GM19239 (cell line): ENCODE data around the gene RYR1.
"Not testable (repeated sequence)": the region's sequence is repeated elsewhere in the genome, so short reads cannot be mapped to it uniquely, and the experiment has no call there.

ENCODE experiments used
- DNase-seq: peaks from one replicate; pipeline ENCODE4 v3.0.0; 2011; ENCODE audit warnings: low spot score; ENCODE audit not compliant: insufficient read length
- FAIRE-seq: peaks from 2 replicates; lab custom pipeline; 2011; peaks lifted over from hg19 to GRCh38; lab: Jason Lieb, UNC

Gene RYR1

DNA sequence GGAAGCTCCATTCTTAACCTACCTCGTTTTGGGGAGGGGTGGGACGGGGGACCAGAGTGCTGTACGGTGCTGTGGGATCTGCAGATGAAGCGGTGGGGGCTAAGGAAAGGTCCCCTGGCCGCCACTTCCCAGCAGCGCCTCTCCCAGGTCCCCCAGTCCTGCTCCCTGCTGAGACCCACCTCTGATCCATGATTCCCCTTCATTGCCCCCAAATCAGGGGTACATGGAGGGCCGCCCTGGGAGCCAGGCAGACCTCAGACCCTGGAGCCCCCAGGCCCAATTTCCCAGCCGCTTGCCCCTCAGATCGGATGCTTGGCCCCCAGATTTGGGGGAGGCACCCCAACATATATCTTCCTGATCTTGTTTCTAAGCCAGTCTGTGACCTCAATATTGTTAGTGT, 34.4 kb upstream of the RYR1 start:
- no peak for FAIRE-seq
- DNase-seq, result no peak

DNA sequence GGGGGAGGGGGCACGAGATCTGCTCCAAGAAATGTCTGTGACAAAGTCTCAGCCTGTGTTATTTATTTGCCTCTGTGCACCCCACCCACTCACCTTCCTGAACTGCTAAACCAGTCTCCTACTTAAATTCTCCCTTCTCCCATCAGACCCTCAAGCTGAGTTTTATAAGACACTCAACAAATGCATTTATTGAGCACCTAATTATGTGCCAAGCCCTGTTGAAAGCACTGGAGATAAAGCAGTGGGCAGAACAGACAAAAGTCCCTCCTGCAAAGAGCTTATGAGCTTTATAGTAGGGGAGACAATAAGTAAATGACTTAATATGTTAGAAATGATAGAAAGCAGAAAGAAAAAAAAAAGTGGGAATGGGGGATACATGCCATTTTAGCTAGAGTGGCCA, 34.0 kb upstream of the RYR1 start:
- DNase-seq (no peak), FAIRE-seq (no peak)

DNA sequence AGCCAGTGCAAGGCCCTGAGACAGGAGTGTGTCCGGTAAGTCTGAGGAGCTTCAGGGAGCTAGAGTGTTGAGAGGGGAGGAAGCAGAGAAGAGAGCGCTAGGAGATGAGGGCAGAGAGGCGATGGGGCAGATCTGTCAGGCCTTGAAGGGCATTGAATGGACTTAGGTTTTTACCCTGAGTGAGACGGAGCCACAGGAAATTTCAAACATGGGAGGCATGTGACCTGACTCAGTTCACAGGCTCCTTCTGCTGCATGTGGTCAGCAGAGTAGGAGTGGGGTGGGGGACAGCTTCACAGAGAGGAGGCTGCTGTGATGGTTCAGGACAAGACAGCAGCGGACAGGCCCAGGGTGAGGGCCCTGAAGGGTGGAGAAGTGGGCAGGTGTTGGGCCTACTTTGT, 33.1 kb upstream of the RYR1 start:
- FAIRE-seq, result no peak

DNA sequence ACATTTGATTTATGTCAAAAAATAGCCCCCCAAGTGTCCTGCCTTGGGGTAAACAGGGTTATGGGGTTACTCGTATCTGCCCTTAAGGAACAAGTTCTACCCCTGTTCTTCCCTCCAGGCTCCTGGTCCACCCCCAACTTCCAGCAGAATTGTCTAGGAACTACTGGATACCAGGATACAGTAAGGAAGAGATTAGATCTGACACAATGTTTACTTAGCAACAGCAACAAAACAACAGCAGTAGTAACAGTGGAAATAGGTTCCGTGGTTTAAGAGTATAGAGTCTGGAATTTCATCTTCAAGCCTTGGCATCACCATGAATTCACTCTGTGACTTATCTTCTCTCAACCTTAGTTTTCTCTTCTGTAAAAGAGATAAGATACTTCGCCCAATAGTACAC, 32.3 kb upstream of the RYR1 start:
- FAIRE-seq (no peak), DNase-seq (no peak)

More for the DNA sequence above, 33.1 kb upstream of the RYR1 start:
- no peak for DNase-seq

DNA sequence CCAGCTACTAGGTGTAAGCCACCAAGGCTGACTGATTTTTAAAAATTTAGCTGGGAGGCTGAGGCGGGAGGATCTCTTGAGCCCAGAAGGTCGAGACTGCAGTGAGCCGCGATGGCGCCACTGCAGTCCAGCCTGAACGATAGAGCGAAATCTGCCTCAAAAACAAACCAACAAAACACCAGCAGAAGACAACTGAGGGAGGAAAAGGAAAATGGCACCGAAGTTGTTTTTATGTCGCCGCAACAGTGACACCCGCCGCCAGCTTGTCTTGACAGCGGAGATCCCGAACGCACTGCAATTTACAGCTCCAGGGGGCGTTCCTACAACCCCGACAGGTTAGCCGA, 30.9 kb upstream of the RYR1 start:
- DNase-seq (no peak), FAIRE-seq (peak; percentile 98)

DNA sequence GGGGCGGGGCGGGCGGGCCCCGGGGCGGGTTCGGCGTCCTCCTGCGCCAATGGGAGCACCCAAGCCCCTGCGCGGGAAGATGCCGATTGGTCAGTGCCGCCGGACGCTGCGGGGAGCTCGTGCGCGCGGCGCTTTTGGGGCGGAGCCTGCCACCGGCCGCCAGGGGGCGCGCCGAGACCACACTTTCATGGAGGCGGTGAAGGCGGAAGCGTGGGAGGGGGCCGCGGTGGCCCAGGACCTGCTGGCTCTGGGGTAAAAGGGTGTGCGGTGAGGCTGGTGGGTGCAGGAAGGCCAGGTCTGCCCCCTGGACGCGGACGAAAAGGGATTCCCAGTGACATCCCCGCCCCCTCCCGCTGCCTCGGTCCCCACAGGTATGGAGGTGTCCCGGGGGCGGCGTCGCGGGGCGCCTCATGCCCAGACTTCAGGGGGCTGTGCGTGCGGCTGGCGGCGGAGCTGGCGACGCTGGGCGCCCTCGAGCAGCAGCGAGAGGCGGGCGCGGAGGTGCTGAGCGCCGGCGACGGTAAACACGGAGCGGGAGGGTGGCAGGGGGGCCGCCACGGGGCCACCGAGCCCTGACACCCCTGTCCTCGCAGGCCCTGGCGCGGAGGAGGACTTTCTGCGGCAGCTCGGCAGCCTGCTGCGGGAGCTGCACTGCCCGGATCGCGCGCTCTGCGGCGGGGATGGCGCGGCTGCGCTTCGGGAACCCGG, 30.4 kb upstream of the RYR1 start, which contains the start of gene FAM98C:
Gene FAM98C, plus strand, starts transcription at position 127 of the 708 bp plus-strand sequence. Its CDS starts 61 bp downstream, at position 188.
- FAIRE-seq, result no peak
- peak; percentile 100 for DNase-seq

DNA sequence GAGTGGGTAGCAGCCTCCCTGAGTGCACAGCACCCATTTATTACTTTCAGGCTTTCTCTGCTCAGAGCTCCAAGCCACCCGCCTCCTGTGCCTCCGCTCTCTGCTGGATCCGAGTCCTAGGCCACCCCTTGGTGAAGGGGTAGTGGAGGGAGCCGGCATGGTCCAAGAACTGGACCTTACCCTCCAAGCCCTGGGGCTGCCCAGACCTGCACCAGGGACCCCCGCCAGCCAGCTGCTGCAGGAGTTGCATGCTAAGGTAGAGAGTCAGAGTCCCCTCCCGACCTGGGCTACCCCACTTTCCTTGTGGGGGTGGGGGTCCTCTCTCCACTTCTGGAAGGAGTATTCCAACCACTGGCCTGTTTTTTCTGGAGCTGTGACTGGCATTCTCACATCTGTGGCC, 28.6 kb upstream of the RYR1 start:
- DNase-seq (no peak), FAIRE-seq (no peak)

DNA sequence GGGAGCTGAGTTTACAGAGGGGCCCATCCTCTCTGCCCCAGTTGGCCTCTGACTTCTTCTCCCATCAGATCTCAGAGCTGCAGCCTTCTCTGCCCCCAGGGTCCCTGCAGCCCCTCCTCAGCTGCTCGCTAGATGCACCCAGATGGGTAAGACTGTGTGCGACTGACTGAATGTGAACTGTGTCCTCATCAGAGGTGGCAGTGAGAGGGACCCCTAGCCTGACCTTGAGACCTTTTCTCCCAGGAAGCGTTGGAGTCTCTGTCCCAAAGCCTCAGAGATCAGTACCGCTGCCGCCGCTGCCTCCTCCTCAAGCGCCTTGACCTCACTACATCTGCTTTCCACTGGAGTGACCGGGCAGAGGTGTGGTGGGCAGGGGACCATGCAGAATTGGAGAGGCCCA, 28.2 kb upstream of the RYR1 start:
- FAIRE-seq (no peak), DNase-seq (no peak)

DNA sequence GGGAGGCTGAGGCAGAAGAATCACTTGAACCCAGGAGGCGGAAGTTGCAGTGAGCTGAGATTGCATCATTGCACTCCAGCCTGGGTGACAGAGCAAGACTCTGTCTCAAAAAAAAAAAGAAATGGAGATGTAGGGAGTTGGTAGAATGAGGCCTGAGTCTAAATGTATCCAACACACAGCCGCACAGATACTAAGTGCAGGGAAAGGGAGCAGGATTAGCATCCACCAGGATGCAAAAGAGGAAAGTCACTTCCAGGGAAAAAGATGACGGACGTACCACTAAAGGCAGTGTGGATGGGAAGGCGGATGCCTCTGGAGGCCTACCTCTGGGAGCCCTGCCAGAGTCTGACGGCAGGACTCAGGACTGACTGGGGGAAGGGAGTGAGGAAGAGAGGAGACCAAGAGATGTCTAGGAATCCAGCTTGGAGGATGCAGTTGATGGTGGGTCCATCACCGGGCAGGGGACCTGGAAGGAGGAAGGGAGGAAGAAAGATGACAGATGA, 23.8 kb upstream of the RYR1 start:
- no peak for FAIRE-seq
- no peak for DNase-seq

DNA sequence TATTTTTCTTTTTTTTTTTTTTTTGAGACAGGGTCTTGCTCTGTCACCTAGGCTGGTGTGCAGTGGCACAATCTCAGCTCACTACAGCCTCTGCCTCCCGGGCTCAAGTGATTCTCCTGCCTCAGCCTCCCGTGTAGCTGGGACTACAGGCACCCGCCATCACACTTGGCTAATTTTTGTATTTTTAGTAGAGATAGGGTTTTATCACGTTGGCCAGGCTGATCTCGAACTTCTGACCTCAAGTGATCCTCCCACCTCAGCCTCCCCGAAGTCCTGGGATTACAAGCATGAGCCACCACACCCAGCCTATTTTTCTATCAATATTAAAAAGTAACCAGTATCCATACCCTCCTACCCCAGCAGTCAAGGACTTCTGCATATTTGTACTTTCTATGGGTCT, 23.1 kb upstream of the RYR1 start:
- FAIRE-seq, result not testable (repeated sequence)

DNA sequence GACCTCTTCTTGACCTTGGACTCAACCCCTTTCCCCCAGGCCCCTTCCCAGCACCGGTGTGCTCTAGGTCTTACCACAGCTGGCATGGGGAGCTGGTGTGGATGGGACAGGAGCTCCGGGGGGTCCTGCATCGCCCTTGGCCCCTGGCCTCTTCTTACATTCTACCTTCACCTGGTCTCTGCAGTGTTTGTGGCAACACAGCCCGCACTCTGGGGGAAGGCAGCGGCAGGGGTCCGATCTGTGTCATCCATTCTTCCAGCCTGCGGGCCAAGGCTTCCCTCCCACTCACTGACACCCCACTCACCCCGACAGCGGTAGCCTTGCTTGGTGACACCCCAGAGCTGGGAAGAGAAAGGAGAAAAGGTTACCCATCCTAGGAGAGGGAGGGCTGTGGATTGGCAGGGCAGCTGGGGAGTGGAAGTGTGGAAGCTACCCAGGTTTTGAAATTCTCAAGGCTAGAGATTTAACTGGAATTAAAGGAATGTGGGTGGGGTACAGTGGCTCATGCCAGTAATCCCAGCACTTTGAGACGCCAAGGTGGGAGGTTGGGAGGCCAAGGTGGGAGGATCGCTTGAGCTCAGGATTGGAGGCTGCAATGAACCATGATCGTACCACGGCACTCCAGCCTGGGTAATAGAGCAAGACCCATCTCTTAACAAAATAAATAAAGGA, 22.3 kb upstream of the RYR1 start:
- FAIRE-seq (no peak), DNase-seq (no peak)

More for the DNA sequence above, 23.1 kb upstream of the RYR1 start:
- DNase-seq, result not testable (repeated sequence)

DNA sequence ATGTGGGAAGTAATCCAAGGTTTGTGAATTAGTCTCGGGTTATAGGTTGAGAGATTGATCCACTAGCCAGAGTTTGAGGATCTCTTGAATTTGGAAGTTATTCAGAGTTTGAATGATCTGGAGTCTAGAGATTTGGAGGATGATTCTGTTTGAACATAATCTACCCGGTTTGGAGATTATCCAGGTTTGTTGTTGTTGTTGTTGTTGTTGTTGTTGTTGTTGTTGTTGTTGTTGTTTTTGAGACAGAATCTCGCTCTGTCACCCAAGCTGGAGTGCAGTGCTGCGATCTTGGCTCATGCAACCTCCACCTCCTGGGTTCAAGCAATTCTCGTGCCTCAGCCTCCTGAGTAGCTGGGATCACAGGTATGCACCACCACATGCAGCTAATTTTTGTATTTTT, 21.6 kb upstream of the RYR1 start:
- DNase-seq, FAIRE-seq: not testable (repeated sequence)

DNA sequence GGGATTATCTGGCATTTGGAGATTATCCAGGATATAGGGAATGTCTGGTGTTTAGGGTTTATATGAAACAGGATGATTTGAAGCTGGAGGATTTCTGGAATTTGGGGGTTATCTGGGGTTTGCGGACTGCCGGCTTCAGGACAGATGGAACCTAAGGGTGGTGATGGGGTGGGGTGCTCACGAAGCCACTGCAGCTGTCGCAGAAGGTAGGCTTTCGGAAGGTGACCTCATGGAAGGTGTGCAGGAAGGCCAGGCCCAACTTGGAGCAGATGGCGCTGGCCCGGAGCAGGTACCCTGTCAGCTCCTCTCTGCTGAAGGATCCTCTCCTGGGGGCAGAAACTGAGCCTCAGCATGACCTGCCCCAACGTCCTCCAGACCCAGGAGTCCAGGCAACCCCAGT, 21.0 kb upstream of the RYR1 start:
- no peak for FAIRE-seq
- no peak for DNase-seq

DNA sequence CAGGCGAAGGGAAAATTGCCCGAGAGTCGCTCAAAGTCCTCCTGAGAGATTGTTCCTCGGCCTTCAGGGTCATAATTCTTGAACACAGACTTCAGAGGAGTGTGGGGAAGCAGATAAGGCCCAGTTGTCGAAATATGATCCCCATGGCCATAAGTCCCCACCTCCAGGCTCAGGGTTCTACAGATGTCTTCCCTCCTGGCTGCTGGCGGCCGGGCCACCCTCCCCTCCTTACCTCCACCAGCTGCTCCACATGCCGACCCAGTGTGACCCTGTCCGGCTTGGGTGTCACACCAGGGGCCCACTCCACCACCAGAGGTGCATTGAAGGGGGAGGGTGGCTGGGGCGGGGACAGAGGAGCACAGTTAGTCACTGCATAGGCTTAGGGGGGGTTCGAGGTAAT, 20.5 kb upstream of the RYR1 start:
- FAIRE-seq, result no peak
- DNase-seq, result no peak

DNA sequence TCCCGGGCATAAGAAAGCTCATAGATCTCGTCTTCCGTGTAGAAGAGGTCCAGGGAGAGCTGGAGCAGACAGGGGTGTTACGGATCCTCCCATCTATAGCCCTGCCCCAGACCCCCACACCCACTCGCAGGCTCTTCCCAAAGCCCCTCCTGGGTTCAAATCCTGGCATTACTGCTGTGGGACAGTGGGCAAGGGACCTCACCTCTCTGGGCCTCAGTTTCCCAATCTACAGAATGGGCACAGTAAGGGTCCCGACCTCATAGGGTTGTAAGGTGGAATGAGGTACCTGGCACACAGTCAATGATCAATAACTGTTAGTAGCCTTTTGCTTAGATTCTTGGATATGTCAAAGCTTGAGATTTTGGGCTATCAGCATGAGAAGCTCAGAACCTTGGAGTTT, 20.1 kb upstream of the RYR1 start:
- no peak for DNase-seq
- FAIRE-seq, result no peak

DNA sequence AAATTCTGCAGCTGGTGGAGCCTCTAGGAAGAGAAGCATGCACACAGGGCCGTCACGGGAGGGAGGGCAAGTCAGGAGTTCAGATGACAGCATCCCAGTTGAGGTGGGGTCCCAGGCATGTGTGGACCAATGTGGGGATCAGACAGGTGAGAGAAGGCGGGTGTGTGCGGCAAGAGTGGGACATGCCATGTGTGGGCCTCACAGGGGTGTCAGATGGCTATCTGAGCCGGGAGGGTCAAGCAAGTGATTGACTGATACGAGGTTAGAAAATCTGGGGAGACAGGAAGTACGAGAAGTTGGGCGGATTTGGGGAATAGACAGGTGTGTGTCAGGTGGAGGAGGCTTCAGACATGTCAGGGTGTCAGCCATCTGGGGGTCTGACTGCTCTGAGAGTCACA, 16.3 kb upstream of the RYR1 start:
- DNase-seq (no peak), FAIRE-seq (no peak)

DNA sequence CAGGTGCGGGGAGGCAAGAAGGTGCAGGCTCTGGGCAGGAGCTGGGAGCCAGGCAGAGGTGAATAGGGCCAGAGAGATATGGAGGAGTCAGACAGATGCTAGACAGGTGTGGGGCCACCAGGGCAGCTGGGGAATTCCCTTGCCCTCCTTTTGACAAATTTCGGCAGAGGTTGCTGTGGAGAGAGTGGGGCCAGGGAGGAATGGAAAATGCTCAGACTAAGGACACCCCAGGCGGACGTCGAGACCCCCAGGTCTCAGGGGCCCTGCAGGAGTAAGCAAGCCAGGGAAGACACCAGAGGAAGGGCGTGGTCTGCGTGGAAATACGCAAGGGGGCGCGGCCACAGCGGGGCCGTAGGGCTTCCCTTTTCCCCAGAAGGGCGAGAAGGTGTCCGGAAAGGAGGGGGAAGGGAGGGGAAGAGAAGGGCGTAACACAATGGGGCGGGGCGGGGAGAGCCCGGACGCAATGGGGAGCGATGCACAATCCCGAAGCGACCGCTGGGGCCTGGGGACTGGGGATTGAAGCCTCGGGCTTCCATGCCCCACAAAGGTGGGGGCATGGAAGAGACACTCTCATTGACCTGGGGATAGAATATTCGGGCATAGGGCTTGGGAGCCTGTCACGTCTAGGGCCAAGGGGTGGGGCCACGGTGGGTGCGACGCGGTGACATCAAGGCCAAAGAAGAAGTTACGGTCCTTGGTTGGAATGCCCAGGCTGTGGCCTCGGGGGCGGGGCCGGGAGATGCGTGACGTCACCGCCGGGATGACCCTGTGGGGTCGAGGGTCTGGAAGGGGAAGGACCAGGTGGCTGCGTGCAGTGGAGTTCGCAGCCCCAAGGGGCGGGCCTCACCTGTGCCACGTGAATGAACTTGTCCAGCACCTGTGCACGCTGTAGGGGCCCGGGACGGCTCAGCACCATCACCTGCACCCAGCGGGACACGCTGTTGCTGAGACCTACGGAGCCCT, 15.7 kb upstream of the RYR1 start:
- peak; percentile 68 for DNase-seq
- peak; percentile 45 for FAIRE-seq

DNA sequence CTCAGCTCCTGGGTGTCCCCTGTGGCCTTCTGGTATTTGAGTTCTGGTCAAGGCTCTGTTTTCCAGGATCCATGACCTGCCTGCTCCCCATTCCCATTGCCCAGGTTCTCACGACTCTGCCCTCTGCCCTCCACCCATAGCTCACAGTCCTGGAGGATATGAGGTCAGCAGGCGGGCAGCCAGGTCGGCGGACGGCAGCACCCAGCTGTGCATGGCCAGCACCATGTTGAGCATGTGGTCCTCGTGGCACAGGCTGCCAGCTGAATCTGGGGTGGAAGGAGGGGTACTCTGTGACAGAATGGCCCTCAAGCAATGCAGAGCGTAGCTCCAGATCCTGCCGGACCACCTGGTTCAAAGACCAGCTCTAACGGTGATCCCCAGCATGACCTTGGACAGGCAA, 12.6 kb upstream of the RYR1 start:
- FAIRE-seq (no peak), DNase-seq (no peak)

DNA sequence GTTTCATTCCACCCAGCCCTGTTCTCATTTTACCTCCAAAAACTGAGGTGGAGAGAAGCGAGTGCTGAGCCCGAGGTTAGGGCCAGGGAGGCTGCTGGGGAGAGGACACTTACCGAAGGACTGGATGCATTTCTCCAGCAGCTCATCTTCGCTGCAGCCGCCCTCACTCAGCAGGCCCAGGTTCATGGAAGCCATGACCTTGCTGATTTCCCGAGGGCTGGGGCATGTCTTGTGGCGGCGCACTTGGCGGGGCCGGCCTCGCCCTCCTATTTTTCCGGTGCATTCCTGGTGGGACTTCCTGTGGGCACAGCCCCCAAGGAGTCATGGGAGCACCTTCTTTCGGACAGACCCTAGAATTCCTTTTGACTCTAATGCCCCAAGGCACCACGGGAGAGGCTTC, 11.6 kb upstream of the RYR1 start:
- FAIRE-seq (no peak), DNase-seq (no peak)

DNA sequence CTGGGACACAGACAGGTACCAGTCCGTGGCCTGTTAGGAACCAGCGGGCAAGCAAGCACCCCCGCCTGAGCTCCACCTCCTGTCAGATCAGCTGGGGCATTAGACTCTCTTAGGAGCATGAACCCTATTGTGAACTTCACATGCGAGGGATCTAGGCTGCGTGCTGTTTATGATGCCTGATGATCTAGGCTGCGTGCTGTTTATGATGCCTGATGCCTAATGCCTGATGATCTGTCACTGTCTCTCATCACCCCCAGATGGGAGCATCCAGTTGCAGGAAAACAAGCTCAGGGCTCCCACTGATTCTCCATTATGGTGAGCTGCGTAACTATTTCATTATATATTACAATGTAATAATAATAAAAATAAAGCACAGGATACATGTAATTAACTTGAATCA, 11.1 kb upstream of the RYR1 start:
- FAIRE-seq (no peak), DNase-seq (no peak)

DNA sequence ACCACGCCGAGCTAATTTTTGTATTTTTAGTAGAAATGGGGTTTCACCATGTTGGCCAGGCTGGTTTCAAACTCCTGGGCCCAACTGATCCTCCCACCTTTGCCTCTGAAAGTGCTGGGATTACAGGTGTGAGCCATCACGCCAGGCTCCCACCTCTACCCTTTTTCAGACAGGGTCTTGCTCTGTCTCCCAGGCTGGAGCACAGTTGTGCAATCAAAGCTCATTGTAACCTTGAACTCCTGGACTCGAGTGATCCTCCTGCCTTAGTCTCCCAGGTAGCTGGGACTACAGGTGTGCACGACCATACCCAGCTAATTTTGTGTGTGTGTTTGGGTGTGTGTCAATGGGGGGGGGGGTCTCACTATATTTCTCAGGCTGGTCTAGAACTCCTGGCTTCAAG, 9.2 kb upstream of the RYR1 start:
- FAIRE-seq, result no peak

More for the DNA sequence above, 9.2 kb upstream of the RYR1 start:
- no peak for DNase-seq
